ENCODE measurements around the gene BCAN. TPM values are rescaled to one million over a fixed set of nuclear protein-coding genes. Genes with fewer than 3 reads are reported as not detected.

Gene BCAN
- total RNA-seq, 2 donors from 2014 or later = 0.26 TPM; not detected in 1

DNA sequence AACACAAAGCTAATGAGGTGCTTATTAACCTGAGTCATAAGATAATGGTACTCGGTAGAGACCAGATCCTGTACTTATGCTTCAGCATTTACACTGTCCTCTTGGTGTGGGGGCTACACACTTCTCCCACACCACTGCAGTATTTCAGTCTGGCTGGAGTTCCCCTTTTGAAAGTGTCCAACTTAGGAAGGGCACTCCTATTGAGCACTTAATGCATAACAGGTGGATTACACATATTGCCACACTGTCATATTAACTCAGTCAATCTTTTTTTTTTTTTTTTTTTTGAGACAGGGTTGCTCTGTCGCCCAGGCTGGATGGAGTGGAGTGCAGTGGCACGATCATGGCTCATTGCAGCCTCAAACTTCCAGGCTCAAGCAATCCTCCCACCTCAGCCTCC is 42.1 kb upstream of the BCAN start:
- ATAC-seq (no peak), DNase-seq (no peak)
- no peak for TF ChIP-seq POLR2A (IDR thresholded peaks at IDR 0.05)
- peak in 1 of 7 experiments; percentile 11 for TF ChIP-seq CTCF (IDR thresholded peaks at IDR 0.05)
- Histone ChIP-seq H3K4me3 (no peak overlapping the region), H3K36me3 (replicated peaks in 1 of 2; ENCODE audit: insufficient read depth in 1 of 2, low read depth in 2 of 2) (peaks cover 0 to 9% of the 10 kb centered on the region in 2 donors), H3K9me3 (no peaks in the 10 kb centered on the region), H3K4me1 (peaks cover 24% of the 10 kb centered on the region), H3K27me3 (no peaks in the 10 kb centered on the region), H3K27ac (no peak overlapping the region)
- intact Hi-C loops (cut with DNase I) = no loop called here
- 49 to 68% methylated on average over 3 of the region's 3 CpGs for WGBS, 2 donors

DNA sequence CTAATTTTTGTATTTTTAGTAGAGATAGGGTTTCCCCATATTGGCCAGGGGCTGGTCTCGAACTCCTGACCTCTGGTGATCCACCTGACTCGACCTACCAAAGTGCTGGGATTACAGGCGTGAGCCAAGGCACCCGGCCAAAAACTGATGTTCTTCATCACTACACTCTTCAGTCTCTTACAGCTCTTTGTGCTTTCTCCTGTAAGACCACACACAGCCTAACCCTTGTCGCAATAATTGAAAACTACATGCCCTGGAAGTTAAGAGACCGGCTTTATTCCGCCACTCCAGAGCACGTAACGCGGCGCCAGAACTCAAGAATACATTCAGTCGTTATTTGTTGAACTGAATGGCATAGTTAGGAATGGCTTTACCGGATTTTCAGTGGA is 41.2 kb upstream of the BCAN start:
- WGBS, 2 donors = 2 to 4% methylated on average over 13 of the region's 13 CpGs
- Histone ChIP-seq H3K27me3 (no peaks in the 10 kb centered on the region), H3K27ac (peak overlapping the region in 3 of 4 donors; percentile 53 to 77 (median 68)), H3K36me3 (replicated peaks in 1 of 2; ENCODE audit: insufficient read depth in 1 of 2, low read depth in 2 of 2) (peaks cover 0 to 9% of the 10 kb centered on the region in 2 donors), H3K4me3 (peak overlapping the region; percentile 61 to 97), H3K9me3 (no peaks in the 10 kb centered on the region), H3K4me1 (peaks cover 24% of the 10 kb centered on the region)
- DNase-seq (no peak), ATAC-seq (no peak)
- intact Hi-C loops (cut with DNase I) = no loop called here
- TF ChIP-seq CTCF (IDR thresholded peaks at IDR 0.05) (no peak), POLR2A (IDR thresholded peaks at IDR 0.05) (no peak)

GRCh38 chr1:156601122-156601830 is 40.6 kb upstream of the BCAN start, which contains the start of gene GPATCH4:
TSS of gene GPATCH4 (minus strand) at chr1:156601479.
- ATAC-seq (peak; percentile 88), DNase-seq (peak; percentile 70 to 83 (median 78))
- H3K27me3 ChIP-seq = no peaks in the 10 kb centered on the region
- peak within 1 kb of the TSS; percentile 61 to 97 for H3K4me3 ChIP-seq
- H3K9me3 ChIP-seq = no peaks in the 10 kb centered on the region
- H3K27ac ChIP-seq = peak within 1 kb of the TSS; percentile 20 to 77 (median 60)
- WGBS, 2 donors = 0% methylated on average over 21 to 35 of the region's 35 CpGs
- peaks cover 24% of the 10 kb centered on the region for H3K4me1 ChIP-seq
- peak in 2 of 3 donors; percentile 66 to 80 for TF ChIP-seq POLR2A (IDR thresholded peaks at IDR 0.05)
- TF ChIP-seq CTCF (IDR thresholded peaks at IDR 0.05) = no peak
- peaks cover 0 to 7% of the 10 kb centered on the region in 2 donors for H3K36me3 ChIP-seq (replicated peaks in 1 of 2; ENCODE audit: insufficient read depth in 1 of 2, low read depth in 2 of 2)
- intact Hi-C loops (cut with DNase I) = no loop called here

- TF ChIP-seq CTCF (IDR thresholded peaks at IDR 0.05) = no peak
- TF ChIP-seq POLR2A (IDR thresholded peaks at IDR 0.05) = no peak
- H3K36me3 ChIP-seq (replicated peaks in 1 of 2; ENCODE audit: insufficient read depth in 1 of 2, low read depth in 2 of 2) = peaks cover 0 to 7% of the 10 kb centered on the region in 2 donors
- H3K27me3 ChIP-seq = no peaks in the 10 kb centered on the region
- H3K9me3 ChIP-seq = no peaks in the 10 kb centered on the region
- H3K4me3 ChIP-seq = peak overlapping the region; percentile 61 to 97
- H3K27ac ChIP-seq = peak overlapping the region; percentile 20 to 77 (median 60)
- H3K4me1 ChIP-seq = peaks cover 24% of the 10 kb centered on the region
- intact Hi-C loops (cut with DNase I) = no loop called here
- 73 to 78% methylated on average over 12 of the region's 12 CpGs for WGBS, 2 donors
- no peak for DNase-seq
- no peak for ATAC-seq
Measured at GRCh38 chr1:156601892-156602291, 40.0 kb upstream of the BCAN start.
